Neutrophil (primary cell): Measurements from ENCODE around the gene FEZ2.
A peak's percentile ranks its signal among the peaks of the same experiment; 100 is the strongest.

ENCODE experiments used
- H3K27ac ChIP-seq: fragments of 200-600 bp; sonication (generic); 2 replicates; pipeline ENCODE4 v1.5.1; 2016; ENCODE audit warnings: mild to moderate bottlenecking, moderate library complexity
- H3K27me3 ChIP-seq: fragments of 200-600 bp; sonication (generic); 2 replicates; pipeline ENCODE4 v1.6.0; 2016; ENCODE audit warnings: mild to moderate bottlenecking
- H3K36me3 ChIP-seq: fragments of 200-600 bp; sonication (generic); 2 replicates; pipeline ENCODE4 v1.5.1; 2017
- H3K4me1 ChIP-seq, 2 experiments: fragments of 200-600 bp in 1 of 2; sonication (generic) in 1 of 2; 1 replicate in 1 of 2; 2 replicates in 1 of 2; pipeline versions ENCODE4 v1.5.1 to v1.6.1; 2013 to 2016; ENCODE audit warnings: low read depth in 1 of 2, low read length in 1 of 2, mild to moderate bottlenecking in 1 of 2, moderate library complexity in 1 of 2; ENCODE audit not compliant: control insufficient read depth in 1 of 2, insufficient read depth in 1 of 2
- H3K4me3 ChIP-seq, 2 experiments: fragments of 200-600 bp in 1 of 2; sonication (generic) in 1 of 2; 1 replicate in 1 of 2; 2 replicates in 1 of 2; pipeline ENCODE4 v1.5.1; 2013 to 2016; ENCODE audit warnings: low read depth in 1 of 2, low read length in 1 of 2, mild to moderate bottlenecking in 1 of 2, moderate library complexity in 1 of 2
- H3K9me3 ChIP-seq: fragments of 200-600 bp; sonication (generic); 2 replicates; pipeline ENCODE4 v1.5.1; 2016
- TF ChIP-seq, protein P1 (sequence below): fragments of 200-600 bp; sonication (generic); IDR thresholded peaks from 2 replicates; pipeline ENCODE4 v1.5.1; 2016; ENCODE audit warnings: antibody characterized with exemption

FEZ2 gene

DNA sequence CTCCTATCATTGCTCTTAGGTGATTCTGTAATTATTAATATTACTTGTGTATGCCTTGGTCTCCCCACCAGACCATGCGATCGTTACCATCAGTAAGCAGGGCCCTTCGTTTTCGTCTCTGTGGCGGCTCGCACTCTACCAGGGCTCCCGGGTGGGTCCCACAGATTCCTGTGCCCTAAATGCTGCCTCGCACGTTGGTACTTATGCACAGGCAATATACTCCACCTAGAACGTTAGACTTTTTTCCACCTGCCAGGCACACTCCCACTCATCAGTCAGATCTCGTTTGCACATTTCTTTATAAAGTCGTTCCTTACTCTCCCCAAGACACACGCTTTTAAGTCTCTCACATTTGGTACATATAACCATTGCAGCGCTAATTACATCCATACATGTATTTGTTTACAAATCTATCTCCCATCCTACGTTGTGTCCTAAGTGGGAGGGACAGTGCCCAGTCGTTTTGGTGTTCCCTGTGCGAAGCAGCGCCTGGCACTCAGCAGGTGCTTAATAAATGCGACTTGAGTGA is 901 bp downstream of the FEZ2 start:
- H3K27ac ChIP-seq = peak overlapping the region; percentile 87

DNA sequence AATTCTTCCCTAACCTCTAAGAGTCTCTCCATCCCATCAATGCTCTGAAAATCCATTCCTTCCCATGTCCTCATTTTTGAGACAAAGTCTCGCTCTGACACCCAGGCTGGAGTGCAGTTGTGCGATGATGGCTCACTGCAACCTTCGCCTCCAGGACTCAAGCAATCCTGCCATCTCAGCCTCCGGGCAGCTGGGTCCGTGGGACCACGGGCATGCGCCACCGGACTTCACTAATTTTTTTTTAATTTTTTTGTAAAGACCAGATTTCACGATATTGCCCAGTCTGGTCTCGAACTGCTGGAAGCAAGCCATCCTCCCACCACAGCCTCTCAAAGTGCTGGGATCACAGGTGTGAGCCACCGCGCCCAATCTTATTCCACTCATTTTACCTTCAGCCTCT is 1.6 kb downstream of the FEZ2 start:
- Histone ChIP-seq H3K4me1 (peaks cover 16 to 20% of the 10 kb centered on the region in 2 experiments), H3K36me3 (no peaks in the 10 kb centered on the region), H3K27me3 (no peaks in the 10 kb centered on the region), H3K27ac (no peak overlapping the region), H3K4me3 (peak overlapping the region in 1 of 2 experiments; percentile 93), H3K9me3 (no peaks in the 10 kb centered on the region)
- TF ChIP-seq, protein P1, sequence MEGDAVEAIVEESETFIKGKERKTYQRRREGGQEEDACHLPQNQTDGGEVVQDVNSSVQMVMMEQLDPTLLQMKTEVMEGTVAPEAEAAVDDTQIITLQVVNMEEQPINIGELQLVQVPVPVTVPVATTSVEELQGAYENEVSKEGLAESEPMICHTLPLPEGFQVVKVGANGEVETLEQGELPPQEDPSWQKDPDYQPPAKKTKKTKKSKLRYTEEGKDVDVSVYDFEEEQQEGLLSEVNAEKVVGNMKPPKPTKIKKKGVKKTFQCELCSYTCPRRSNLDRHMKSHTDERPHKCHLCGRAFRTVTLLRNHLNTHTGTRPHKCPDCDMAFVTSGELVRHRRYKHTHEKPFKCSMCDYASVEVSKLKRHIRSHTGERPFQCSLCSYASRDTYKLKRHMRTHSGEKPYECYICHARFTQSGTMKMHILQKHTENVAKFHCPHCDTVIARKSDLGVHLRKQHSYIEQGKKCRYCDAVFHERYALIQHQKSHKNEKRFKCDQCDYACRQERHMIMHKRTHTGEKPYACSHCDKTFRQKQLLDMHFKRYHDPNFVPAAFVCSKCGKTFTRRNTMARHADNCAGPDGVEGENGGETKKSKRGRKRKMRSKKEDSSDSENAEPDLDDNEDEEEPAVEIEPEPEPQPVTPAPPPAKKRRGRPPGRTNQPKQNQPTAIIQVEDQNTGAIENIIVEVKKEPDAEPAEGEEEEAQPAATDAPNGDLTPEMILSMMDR = no peak

More for the DNA sequence above, 901 bp downstream of the FEZ2 start:
- Histone ChIP-seq H3K9me3 (no peaks in the 10 kb centered on the region), H3K4me1 (peaks cover 16 to 20% of the 10 kb centered on the region in 2 experiments), H3K27me3 (no peaks in the 10 kb centered on the region), H3K4me3 (peak overlapping the region; percentile 77 to 93), H3K36me3 (no peaks in the 10 kb centered on the region)
- TF ChIP-seq, protein P1 = no peak

DNA sequence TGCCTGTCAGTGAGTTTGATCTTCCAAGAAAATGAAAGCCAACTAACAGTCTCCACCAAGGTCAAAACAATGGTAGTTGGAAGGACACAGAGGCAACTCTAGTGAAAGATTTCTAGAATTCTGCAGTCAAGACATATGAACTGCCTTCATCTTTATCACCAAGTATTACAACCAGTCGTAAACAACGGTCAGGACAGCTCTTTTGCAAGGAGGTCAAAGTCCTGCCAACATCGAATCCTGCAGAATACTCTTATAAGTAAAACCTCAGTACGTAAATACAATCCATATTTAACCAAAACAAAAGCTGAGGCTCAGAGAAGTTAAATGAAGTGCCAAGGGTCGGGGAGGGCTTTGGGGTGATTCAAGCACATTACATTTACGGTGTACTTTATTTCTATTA is 3.1 kb downstream of the FEZ2 start:
- no peaks in the 10 kb centered on the region for H3K27me3 ChIP-seq
- peaks cover 16 to 20% of the 10 kb centered on the region in 2 experiments for H3K4me1 ChIP-seq
- no peak overlapping the region for H3K27ac ChIP-seq
- peaks cover 9% of the 10 kb centered on the region for H3K36me3 ChIP-seq
- TF ChIP-seq, protein P1 = no peak
- H3K9me3 ChIP-seq = no peaks in the 10 kb centered on the region
- H3K4me3 ChIP-seq = no peak overlapping the region

DNA sequence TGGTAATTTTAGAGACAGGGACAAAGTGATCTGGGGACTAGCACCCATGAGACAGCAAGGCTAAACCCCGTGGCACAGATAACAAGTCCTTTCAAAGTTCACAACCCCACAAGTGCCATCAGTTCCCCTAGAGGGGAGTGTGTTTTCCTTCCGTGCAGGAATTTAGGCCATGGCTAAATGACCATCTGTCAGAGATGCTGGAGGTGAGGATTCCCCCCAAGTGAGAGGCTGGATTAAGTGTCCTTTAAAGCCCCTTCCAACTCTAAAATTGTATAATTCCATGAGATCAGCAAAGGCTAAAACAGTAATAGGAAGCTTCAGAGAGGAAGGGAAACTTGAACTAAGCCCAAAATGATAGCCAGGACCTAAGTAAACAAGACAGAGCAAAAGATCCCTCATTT is 8.7 kb downstream of the FEZ2 start:
- H3K27ac ChIP-seq = no peak overlapping the region
- peaks cover 35% of the 10 kb centered on the region for H3K36me3 ChIP-seq

DNA sequence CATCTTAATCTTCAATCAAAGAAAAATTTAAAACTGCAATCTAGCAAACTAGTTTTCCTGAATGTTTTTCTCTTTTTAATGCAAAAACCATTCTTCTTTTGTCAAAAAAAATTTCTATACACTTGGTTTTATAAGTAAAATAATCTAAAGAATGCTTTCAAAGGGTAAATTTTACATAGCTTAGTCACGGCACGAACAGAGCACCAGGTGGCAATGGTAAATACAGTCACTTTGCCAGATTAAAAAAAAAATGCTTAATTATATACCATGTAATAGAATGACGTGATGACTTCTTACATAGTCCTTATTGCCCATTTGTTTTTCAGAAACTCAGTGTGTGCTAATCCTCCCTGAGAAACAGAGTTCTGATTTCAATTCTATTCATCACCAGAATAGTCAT is 10.4 kb downstream of the FEZ2 start:
- Histone ChIP-seq H3K4me1 (peaks cover 18 to 23% of the 10 kb centered on the region in 2 experiments), H3K27me3 (no peaks in the 10 kb centered on the region), H3K9me3 (no peaks in the 10 kb centered on the region), H3K36me3 (peaks cover 41% of the 10 kb centered on the region), H3K4me3 (no peak overlapping the region), H3K27ac (no peak overlapping the region)
- TF ChIP-seq, protein P1 = no peak

More for the DNA sequence above, 8.7 kb downstream of the FEZ2 start:
- Histone ChIP-seq H3K27me3 (no peaks in the 10 kb centered on the region), H3K4me1 (peaks cover 7 to 9% of the 10 kb centered on the region in 2 experiments), H3K4me3 (no peak overlapping the region), H3K9me3 (no peaks in the 10 kb centered on the region)
- TF ChIP-seq, protein P1 = no peak

DNA sequence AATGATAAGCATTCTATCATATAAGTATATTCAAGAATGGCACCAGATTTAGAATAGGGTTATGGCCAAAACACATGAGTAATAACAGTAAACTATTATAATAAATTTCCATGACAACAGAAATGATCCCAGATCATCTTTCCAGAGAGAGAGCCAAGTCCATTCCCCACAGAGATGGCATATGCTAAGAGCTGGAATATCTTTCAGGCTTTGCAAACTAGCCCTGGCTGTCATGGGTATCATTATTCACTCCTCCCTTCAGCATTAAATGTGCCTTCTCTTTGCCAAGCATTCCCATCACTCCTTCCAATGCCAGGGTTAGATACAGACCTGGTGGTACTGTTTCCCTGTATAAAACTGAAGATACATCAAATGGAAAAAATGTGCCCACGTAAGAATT is 10.9 kb downstream of the FEZ2 start:
- Histone ChIP-seq H3K36me3 (peaks cover 44% of the 10 kb centered on the region), H3K4me1 (peaks cover 21 to 26% of the 10 kb centered on the region in 2 experiments), H3K27me3 (no peaks in the 10 kb centered on the region)

More for the DNA sequence above, 10.9 kb downstream of the FEZ2 start:
- no peaks in the 10 kb centered on the region for H3K9me3 ChIP-seq
- TF ChIP-seq, protein P1 = no peak
- H3K4me3 ChIP-seq = no peak overlapping the region
- H3K27ac ChIP-seq = no peak overlapping the region
